Adrenal gland (tissue), 5 donors: ENCODE data around the gene IMMP2L.

Source experiments
- POLR2A ChIP-seq, 2 donors: fragments of 450-650 bp; IDR thresholded peaks; one replicate each; pipeline ENCODE4 v1.6.1; 2017; ENCODE audit warnings: antibody characterized with exemption in 2 of 2, mild to moderate bottlenecking in 2 of 2, moderate library complexity in 1 of 2
- TF ChIP-seq, protein P1 (sequence below), 6 experiments: fragments of 450-650 bp in 4 of 6; fragments of 200-600 bp in 2 of 6; sonication (generic) in 1 of 6; IDR thresholded peaks; 1 replicate in 5 of 6; 2 replicates in 1 of 6; pipeline versions ENCODE4 v1.5.1 to v1.8.0; 2016 to 2021; ENCODE audit warnings: antibody characterized with exemption in 6 of 6, mild to moderate bottlenecking in 2 of 6, moderate library complexity in 1 of 6
- donor health status: DM: no; HTN: no; CAD: no.

GRCh38 chr7:111112439-111112838 lies 449.9 kb downstream of the IMMP2L start:
- TF ChIP-seq, protein P1, sequence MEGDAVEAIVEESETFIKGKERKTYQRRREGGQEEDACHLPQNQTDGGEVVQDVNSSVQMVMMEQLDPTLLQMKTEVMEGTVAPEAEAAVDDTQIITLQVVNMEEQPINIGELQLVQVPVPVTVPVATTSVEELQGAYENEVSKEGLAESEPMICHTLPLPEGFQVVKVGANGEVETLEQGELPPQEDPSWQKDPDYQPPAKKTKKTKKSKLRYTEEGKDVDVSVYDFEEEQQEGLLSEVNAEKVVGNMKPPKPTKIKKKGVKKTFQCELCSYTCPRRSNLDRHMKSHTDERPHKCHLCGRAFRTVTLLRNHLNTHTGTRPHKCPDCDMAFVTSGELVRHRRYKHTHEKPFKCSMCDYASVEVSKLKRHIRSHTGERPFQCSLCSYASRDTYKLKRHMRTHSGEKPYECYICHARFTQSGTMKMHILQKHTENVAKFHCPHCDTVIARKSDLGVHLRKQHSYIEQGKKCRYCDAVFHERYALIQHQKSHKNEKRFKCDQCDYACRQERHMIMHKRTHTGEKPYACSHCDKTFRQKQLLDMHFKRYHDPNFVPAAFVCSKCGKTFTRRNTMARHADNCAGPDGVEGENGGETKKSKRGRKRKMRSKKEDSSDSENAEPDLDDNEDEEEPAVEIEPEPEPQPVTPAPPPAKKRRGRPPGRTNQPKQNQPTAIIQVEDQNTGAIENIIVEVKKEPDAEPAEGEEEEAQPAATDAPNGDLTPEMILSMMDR (IDR thresholded peaks at IDR 0.05) = no peak
- no peak for TF ChIP-seq POLR2A (IDR thresholded peaks at IDR 0.05)
